ENCODE results near the gene MXD4.
"Not testable (repeated sequence)": the region's sequence is repeated elsewhere in the genome, so short reads cannot be mapped to it uniquely, and the experiment has no call there.

DNA sequence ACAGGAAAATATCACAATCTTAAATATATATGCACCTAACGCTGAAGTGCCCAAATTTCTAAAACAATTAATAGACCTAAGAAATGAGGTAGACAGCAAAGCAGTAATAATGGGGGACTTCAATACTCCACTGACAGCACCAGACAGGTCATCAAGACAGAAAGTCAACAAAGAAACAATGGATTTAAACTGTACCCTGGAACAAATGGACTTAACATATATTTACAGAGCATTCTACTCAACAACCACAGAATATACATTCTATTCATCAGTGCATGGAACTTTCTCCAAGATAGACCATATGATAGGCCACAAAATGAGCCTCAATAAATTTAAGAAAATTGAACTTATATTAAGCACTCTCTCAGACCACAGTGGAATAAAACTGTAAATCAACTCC is 59.1 kb downstream of the MXD4 start:
- TF ChIP-seq, protein P1, sequence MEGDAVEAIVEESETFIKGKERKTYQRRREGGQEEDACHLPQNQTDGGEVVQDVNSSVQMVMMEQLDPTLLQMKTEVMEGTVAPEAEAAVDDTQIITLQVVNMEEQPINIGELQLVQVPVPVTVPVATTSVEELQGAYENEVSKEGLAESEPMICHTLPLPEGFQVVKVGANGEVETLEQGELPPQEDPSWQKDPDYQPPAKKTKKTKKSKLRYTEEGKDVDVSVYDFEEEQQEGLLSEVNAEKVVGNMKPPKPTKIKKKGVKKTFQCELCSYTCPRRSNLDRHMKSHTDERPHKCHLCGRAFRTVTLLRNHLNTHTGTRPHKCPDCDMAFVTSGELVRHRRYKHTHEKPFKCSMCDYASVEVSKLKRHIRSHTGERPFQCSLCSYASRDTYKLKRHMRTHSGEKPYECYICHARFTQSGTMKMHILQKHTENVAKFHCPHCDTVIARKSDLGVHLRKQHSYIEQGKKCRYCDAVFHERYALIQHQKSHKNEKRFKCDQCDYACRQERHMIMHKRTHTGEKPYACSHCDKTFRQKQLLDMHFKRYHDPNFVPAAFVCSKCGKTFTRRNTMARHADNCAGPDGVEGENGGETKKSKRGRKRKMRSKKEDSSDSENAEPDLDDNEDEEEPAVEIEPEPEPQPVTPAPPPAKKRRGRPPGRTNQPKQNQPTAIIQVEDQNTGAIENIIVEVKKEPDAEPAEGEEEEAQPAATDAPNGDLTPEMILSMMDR (IDR thresholded peaks at IDR 0.05 in 4 of 5, conservative IDR thresholded peaks at IDR 0.05 in 1 of 5): not testable (repeated sequence)
- not testable (repeated sequence) for TF ChIP-seq POLR2A (IDR thresholded peaks at IDR 0.05)
